GM21723 (cell line): ENCODE results near the gene SKAP2.

Source experiments
- ATAC-seq: cut with Tn5 transposase; IDR thresholded peaks from one replicate; pipeline ENCODE4 v1.9.1; 2021; ENCODE audit warnings: mild to moderate bottlenecking, moderate library complexity; ENCODE audit not compliant: unreplicated experiment

The SKAP2 gene

DNA sequence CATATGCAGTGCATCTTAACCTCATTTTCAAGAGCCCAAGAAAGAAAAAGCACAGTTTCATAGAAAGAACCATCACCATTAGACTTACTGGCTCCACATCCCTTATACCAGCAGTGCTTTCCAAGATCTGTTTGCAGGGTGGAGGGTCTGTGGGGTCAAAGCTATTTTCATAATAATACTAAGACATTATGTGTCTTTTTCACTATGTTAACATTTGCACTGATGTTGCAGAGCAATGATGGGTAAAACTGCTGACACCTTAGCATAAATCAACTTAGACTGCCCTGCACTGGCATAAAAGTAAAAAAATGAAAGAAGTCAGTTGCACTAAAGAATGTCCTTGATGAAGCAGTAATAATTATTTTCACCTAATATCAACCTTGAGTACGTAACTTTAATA is 166.2 kb downstream of the SKAP2 start:
- ATAC-seq = no peak

DNA sequence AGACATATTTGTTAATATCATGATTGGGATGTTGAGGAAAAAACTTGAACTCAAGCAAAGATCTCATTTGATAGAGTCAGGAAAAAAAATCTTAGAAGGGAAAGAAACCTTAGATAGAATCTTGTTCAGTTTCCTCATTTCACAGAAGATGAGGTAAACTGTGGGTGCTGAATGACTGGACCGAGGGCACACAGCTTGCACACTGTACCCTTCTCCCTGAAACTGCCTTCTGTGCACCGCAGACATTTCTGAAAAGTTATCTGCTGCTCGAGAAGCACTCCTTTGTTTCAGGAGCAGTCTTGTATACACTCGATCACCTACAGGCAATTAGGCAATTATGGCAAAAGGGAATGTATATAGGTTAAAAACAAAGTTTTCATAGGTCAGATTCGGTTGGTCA is 167.4 kb downstream of the SKAP2 start:
- ATAC-seq = no peak

DNA sequence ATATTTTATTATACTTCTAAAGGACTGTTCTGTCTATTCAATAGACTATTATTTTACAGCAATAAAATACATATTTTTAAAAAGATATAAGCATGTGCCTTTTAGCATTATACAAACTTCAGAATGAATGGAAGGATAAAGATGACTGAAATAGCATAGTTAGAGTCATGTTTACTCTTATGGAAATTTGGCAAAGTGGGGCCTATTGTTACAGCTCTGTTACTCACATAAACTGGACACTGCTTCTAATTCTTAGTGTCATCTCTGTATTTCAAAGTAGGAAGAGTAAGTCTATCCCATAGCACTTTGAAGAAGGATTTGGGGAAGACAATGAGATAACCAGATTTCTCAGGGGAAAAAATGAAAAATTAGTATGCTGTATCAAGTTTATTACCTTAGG is 168.2 kb downstream of the SKAP2 start:
- no peak for ATAC-seq

DNA sequence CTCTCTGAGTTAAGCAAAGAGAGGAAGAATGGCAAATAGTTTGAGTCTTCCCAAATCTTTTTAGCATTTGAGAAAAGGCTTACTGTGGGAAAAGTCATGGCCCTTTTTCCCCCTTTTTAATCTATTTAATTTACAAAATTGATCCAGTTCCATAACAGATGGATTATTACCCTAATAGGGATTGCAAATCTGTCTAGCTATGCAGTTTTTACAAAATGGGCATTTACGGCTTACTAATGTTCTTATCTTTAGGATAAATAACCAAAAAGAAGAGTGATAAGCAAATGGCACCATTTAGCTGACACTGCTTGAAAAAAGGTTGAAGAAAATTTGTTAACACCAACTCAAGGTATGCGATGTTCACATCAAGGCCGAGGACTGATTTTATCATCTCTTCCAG is 169.7 kb downstream of the SKAP2 start:
- ATAC-seq = no peak

DNA sequence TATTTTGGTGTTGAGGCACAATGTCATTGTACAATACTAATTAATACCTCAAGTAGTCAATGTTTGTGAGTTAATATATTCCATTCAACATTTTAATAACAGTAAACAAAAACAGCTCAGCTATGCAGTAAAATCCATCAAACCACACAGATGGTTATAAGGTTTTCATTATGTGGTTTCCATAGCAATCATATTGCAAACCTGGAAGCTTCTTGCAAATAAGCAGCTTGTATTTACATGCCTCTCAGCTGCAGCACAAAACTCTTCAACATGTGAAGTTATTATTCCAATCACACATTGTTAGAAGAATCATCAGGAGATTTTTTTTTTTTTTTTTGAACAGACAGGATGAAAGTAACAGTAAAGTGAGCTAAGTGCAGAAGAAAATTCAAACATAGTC is 170.2 kb downstream of the SKAP2 start:
- ATAC-seq = no peak

DNA sequence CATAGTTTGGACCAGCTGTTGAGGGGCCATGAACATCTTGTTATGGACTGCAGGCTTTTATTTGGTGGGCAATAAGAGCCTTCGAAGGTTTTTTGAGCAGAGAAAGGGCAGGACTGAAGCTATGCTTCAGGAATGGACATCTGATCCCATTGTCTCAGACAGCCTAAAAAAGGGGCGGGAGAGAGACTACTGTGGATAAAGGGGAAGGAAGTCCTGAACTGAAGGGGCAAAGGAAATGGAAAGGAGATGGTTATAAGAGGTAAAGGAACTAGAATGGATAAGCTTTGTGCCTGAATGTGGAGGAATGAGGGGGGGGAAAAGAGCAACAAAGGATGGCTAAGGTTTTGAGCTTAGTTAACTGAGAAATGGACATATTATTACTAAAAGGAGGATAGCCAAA is 172.5 kb downstream of the SKAP2 start:
- ATAC-seq = no peak

DNA sequence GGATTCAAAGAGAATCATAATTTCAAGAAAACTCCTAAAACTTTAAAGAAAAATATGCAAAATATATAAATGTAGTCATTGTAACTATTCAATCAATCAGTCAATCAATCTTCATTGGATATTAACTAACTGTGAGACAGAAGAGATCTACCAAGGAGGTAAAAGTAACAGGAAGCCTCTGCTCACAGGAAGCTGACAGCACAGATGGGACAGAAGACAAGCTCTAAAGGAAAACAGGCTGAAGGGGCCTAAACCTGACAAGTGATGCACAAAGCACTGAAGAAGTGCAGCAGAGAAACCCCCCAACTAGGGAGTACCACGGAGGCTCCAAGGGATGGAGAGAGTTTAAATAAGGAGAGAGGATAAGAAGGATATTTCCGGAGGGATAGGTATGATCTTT is 173.0 kb downstream of the SKAP2 start:
- no peak for ATAC-seq

DNA sequence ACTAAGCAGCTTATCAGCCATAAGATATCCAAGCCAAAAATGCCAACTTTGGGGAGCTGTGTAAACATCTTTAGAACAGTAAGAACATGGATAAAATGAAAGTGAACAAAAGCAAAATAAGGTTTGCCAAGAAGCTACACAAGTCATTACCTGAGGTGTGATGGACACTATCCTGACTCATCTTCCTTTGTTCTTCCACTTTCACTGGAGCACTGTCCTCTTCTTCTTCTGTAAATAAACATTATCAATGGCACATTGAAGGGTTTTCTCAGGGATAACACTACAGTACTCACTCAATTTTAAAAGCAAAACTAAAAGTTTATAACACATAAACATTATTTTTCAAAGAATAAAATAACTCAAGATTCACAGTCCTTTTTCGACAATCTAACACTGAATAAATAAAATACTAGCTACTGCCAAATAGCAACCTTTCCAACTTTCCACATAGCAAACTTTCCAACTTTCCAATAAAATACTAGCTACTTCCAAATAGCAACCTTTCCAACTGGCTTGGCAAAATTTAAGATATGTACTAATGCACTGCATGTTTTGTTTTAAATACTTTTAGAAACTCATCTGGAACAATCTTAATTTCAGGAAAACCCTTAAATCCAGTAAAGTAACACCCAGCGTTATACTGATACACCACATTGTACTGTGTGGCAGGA is 174.1 kb downstream of the SKAP2 start:
- no peak for ATAC-seq

DNA sequence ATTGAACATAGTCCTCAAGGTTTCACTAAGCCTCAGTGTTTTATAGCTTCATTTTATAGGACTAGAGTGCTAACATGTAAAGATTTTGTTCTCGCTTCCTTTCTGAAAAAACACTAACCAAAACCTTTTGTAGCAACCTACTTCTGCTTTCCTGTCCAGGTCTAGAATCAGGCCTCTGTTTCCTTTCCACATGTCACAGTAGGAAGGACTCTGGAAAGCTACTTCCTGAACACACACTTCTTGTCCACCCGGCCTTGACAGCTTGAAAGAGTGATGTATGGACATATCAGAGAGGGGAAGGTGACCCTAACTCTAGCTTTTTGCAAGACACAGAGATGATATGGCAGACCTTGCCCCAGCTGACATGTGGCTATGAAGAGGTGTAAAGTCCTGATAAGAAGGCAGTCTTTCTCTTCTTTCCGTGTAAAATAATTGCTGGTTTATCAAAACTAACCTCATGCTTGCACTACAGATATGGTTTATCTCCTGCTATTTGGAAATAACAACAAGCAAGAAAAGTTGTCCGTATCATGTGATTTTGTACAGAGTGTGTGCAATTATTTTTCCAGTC is 175.4 kb downstream of the SKAP2 start:
- peak; percentile 86 for ATAC-seq

DNA sequence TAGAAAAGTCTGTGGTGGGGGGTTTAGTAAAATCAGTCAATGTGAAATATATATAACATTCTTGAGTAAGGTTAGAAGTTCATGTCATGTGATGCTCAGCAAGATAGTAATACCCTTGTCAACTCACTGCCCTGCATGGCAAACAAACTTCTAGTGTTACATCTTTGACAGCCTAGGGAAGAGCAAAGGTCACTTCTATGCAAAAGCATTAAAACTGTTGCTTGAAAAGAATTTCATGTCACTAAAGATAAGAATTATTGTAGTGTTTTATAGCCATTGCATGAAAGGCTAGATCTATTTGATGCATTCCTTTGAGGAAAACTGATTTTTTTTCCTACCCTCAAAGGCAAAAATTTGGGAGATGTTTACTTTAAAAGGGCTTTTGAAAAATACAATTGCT is 176.0 kb downstream of the SKAP2 start:
- no peak for ATAC-seq

DNA sequence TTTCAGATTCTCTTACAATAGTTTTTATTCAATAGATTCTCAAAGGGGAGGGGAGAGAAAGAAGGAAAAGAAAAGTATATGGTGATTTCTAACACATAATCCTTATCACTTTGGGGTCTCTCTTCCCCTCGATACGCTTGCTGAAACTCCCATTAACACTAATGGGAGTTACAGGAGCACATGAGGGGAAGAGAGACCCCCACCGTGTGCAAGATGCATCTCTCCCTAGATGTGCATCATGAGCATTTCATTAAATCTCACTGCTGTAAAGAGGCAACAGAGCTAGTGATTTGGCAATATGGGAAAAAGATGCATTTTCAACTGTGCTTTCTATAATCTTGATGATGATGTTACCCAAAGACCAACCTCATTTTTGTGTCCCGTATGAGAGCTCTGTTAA is 177.4 kb downstream of the SKAP2 start:
- ATAC-seq = no peak

DNA sequence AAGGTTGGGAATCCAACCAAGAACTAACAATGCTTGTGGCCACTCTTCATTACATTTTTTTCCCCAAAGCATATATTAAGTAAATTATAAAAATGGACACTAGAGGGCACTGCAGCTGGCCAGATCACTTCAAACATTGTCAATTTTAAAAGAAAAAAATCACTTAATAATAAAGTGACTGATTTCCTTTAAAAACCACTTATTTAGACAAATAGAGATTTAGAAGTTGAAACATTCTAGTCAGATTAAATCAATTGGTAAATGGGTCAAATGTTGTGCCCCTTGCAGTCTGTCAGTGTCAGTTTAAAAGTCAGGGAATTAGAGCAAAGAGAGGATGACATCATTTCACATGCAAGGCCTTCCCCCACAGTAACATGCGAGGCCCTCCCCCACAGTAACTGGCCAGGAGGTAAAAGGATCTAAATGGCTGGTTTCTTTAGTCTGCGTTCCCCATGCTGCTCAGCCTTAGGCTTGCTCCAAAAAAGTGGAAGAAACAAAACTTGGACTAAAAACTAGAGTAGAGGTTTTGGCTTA is 177.9 kb downstream of the SKAP2 start:
- no peak for ATAC-seq

DNA sequence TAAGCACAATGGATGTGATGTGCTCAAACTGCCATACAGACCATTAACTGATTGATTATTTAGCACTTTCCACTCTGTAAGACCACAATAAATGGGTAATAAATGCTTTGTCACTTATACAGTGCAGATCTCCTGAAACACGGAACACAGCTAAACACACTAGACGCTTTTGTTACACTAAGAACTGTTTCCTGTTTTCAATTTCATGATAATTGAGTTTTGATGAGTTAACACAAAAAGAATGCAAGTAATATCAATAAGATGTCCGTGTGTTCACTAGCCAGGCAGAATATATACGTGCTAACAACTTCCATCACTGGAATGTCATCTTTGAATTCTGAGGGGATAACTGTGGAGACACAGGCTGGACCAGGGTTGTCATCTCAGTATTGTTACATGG is 178.8 kb downstream of the SKAP2 start:
- no peak for ATAC-seq

DNA sequence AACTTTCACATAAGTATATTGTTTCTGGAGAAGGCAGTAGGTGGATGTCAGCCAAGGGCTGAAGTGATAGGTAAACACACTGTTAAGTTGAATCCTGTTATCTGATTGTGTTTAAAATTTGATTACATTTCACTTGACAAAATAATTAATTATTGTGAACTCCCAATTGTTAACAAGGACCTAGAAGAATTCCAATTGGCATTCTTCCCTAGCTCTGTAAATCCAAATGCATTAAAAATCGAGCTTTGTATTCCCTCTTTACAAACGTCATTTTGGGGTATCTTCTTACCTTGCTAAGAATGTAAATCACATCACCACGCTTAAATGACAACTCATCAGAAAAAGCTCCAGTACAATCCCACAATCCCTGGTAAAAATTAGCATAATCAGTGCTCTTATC is 179.9 kb downstream of the SKAP2 start:
- no peak for ATAC-seq

DNA sequence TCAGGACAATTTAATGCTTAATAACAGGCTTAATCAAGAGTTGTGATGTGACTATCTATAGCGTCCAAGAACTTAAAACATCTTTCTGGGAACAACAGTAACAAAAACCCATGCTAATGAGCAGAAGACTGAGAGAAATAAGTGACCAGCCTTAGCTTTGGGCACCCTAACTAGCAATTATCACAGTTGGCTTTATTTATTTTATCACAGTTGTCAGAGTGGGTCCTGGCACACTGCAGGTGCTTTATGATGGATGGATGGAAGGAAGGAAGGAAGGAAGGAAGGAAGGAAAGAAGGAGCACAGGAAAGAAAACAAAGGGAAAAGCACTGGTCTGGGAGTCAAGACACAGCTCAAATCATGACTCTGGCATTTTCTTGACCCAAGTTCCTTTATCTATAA is 181.1 kb downstream of the SKAP2 start:
- no peak for ATAC-seq

DNA sequence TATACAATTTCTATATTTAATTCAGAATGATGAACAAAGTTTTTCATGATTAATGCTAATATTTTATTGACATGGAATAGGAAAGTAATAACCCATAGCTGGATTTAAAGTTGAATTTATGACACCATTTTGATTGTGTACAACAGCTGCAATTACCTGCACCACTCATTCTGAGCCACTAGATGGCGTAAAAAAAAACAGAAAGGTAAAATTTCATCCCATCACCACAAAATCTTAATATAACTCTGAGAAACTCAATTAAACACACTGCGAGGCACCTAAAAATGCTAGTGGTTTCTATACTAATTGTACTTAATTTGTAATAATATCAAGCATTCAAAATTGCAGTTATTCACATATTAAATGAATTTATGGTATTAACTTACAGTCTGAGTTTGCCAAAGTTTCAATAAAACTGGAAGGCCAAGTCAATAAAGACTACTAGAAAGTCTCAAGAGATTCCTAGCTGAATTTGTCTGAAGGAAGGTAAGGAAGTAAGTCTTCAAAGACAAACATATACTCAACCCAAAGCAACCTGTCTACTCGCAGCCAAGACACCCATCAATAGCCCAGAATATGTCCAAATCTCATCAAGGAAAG is 182.5 kb downstream of the SKAP2 start:
- no peak for ATAC-seq

DNA sequence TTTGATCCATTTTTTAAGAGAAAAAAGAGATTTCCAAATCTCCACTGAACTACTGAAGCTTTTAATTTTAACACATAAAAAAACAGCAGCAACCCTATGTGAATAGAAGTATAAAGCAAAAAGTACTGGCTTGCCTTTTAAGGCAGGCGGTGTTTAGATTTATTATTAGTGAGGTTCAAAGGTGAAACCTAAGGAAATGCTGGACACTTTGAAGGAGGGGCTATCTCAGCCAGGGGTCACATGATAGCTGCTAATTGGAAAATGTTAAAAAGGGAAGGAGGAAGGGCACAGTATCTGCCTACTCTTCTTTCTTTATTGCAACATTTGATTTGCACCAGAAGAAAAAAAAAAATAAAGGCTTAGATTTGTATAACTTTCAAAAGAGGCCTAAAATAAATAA is 183.8 kb downstream of the SKAP2 start:
- ATAC-seq = no peak

DNA sequence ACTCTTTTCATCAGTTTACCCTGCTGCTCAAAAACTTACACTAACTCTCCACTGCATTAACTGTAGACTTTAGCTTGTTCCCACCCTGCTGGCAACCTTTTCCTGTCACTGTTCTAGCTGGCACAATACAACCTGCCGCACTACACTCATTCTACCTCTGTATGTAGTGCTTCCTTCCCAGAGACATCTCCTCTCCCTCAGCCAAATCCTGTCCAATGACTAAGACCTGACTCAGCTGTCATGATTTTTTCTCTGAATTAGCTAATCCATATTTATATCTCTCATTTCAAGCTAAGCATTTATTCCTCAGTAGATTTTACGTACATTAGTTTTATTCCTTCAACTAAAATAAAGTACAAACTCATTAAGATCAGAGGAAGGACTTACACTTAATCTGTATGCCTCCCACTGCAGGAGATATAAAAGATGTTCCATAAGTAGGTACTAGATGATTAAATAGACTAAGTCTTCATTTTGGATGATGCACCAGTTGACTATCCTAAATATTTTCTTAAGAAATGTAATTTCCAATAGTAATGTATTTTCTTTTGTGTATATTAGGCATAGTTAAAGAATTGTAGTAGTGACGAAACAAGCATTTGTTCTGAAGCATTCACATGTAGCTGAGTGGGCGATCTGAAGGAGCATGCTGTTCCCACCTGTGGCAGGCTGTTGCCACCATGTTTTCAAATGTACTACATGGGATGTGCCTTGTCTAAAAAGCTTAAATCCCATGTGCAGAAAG is 189.1 kb downstream of the SKAP2 start:
- ATAC-seq = no peak

DNA sequence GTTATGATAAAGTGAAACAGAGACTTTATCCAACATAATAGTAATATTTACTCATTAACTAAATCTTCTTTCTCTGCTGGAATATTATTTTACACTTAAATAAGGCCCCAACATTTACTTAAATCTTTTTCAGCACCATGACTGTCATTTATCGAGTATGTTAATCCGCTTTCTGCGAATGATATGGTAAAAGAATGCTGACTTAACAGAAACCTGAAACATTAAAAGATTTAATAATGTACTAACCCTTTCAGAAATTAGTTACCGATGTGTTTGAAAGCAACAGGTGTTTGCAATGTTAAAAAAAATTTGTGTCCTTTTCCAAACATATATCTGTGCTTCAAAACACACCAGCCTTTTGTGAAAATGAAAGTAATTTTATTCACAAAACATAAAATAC is 190.5 kb downstream of the SKAP2 start:
- no peak for ATAC-seq

DNA sequence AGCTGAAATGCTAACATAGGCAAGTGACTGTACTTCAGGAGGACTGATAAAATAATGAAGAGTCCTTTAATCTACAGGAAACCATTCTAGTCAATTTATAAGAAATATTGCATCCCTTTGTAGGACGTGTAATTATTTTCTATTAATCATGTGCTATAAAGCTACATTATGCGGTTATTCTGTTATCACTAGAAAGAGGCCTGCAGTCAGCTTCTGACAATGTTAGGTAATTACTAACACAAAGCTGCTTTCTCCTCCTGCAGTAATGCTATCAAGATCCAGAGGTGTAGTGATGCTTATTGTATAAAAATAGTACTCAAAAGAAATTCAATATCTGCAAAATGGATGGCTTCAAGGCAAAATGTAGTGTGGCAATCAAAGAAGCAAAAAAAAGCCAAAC is 191.1 kb downstream of the SKAP2 start:
- no peak for ATAC-seq

DNA sequence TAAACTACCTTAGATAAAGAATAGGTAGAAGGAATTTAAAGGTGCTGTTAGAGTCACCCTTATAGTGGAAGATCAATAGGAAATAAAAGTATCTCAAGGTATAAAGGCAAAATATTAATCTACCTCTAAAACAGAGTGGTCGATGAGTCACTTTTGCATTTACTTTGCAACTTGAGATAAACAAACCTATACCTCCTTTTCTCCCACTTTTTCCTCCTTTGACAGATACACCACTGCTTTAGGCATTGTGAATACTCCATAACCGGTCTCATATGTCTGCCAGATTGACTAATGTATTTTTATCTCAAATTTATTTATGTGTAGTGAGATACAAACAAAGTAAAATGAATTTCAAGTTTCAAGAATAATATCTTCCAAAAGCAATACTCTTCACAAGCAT is 193.5 kb downstream of the SKAP2 start:
- no peak for ATAC-seq

DNA sequence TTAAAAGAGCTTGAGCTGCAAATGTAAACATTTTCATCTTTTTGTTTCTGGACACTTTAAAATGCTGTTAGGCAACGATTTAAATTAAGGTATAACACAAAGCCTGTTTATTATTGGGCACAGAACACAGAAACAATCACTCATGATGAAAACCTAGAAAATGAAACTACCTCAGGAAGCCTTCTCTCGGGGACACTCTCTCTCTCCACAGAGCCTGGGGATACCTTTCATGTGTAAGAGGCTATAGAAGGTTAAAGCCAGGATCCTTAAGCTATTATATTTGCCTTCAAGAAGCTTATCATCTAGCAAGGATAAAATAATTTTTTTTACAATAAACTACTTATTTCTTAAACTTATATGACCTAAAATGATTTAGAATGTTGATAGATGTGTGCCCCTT is 194.1 kb downstream of the SKAP2 start:
- ATAC-seq = no peak
